GM18517 (cell line): Measurements from ENCODE around the gene CABP4.
"Not testable (repeated sequence)": the region's sequence is repeated elsewhere in the genome, so short reads cannot be mapped to it uniquely, and the experiment has no call there.

ENCODE experiments used
- ATAC-seq: cut with Tn5 transposase; IDR thresholded peaks from one replicate; pipeline ENCODE4 v1.9.1; 2021; ENCODE audit warnings: mild to moderate bottlenecking, moderate library complexity; ENCODE audit not compliant: unreplicated experiment

The CABP4 gene

GRCh38 chr11:67418476-67419281 lies 36.5 kb upstream of the CABP4 start:
- ATAC-seq = no peak

GRCh38 chr11:67419325-67420049 lies 35.7 kb upstream of the CABP4 start:
- no peak for ATAC-seq

GRCh38 chr11:67420147-67420645 lies 35.0 kb upstream of the CABP4 start:
- no peak for ATAC-seq

GRCh38 chr11:67420646-67421429 lies 34.3 kb upstream of the CABP4 start:
- ATAC-seq = peak; percentile 69

GRCh38 chr11:67421430-67422031 lies 33.6 kb upstream of the CABP4 start:
- peak; percentile 7 for ATAC-seq

GRCh38 chr11:67422891-67423290 lies 32.3 kb upstream of the CABP4 start:
- no peak for ATAC-seq

- ATAC-seq = no peak
Observed at GRCh38 chr11:67423466-67423865, 31.7 kb upstream of the CABP4 start.

- no peak for ATAC-seq
Observed at GRCh38 chr11:67423891-67424613, 31.1 kb upstream of the CABP4 start.

GRCh38 chr11:67427364-67427859 lies 27.7 kb upstream of the CABP4 start:
- ATAC-seq = not testable (repeated sequence)

GRCh38 chr11:67428052-67429001 lies 26.8 kb upstream of the CABP4 start, which contains the start of gene RPS6KB2:
Gene RPS6KB2, plus strand, starts transcription at chr11:67428494. Its CDS starts 52 bp downstream, at chr11:67428546.
- peak; percentile 77 for ATAC-seq

- no peak for ATAC-seq
Observed at GRCh38 chr11:67429038-67429668, 26.0 kb upstream of the CABP4 start.

GRCh38 chr11:67429722-67430121 lies 25.4 kb upstream of the CABP4 start:
- ATAC-seq = no peak

- ATAC-seq = no peak
Observed at GRCh38 chr11:67431346-67432249, 23.6 kb upstream of the CABP4 start.

GRCh38 chr11:67432655-67433349 lies 22.4 kb upstream of the CABP4 start:
- ATAC-seq = no peak

- ATAC-seq = no peak
Observed at GRCh38 chr11:67433536-67434394, 21.4 kb upstream of the CABP4 start.

- ATAC-seq = no peak
Observed at GRCh38 chr11:67434395-67434881, 20.7 kb upstream of the CABP4 start.
